Neural cell (in vitro differentiated cells): Measurements from ENCODE around the gene TMEM132A.

Source experiments
- MXI1 ChIP-seq: fragments of 450-650 bp; conservative IDR thresholded peaks from 2 replicates; pipeline ENCODE4 v1.6.1; 2014; ENCODE audit warnings: antibody characterized with exemption, mild to moderate bottlenecking; ENCODE audit not compliant: poor library complexity, severe bottlenecking
- POLR2AphosphoS5 ChIP-seq: IDR thresholded peaks from 2 replicates; pipeline ENCODE4 v1.6.1; 2012
- TAF1 ChIP-seq: IDR thresholded peaks from 2 replicates; pipeline ENCODE4 v1.6.1; 2012; ENCODE audit warnings: low read depth
- TF ChIP-seq, protein P1 (sequence below): fragments of 450-650 bp; IDR thresholded peaks from 2 replicates; pipeline ENCODE4 v1.5.1; 2014; ENCODE audit warnings: antibody characterized with exemption, mild to moderate bottlenecking, moderate library complexity; ENCODE audit not compliant: poor library complexity, severe bottlenecking
- TF ChIP-seq, protein P2 (sequence below): IDR thresholded peaks from 2 replicates; pipeline ENCODE4 v1.6.1; 2012; ENCODE audit warnings: borderline replicate concordance

DNA sequence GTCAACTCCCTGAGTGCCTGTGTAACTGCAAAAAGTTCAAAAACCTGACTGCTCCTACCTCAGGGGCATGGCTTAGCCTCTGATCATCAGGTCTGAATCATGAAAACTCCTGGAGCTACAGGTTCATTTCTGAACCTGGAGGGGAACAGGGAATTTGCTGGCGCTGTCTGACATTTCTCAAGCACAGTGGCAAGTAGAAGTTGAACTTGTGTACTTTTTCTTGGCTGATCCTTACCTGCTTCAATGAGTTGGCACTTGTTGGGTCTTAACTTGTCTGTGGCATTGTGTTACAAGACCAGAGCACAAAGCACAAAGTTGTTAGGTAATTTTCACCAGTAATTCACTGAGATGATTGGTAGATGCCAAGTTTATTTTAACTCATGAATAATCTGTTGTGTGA, 7.0 kb upstream of the TMEM132A start:
- TF ChIP-seq, protein P1, sequence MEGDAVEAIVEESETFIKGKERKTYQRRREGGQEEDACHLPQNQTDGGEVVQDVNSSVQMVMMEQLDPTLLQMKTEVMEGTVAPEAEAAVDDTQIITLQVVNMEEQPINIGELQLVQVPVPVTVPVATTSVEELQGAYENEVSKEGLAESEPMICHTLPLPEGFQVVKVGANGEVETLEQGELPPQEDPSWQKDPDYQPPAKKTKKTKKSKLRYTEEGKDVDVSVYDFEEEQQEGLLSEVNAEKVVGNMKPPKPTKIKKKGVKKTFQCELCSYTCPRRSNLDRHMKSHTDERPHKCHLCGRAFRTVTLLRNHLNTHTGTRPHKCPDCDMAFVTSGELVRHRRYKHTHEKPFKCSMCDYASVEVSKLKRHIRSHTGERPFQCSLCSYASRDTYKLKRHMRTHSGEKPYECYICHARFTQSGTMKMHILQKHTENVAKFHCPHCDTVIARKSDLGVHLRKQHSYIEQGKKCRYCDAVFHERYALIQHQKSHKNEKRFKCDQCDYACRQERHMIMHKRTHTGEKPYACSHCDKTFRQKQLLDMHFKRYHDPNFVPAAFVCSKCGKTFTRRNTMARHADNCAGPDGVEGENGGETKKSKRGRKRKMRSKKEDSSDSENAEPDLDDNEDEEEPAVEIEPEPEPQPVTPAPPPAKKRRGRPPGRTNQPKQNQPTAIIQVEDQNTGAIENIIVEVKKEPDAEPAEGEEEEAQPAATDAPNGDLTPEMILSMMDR: no peak
- TF ChIP-seq POLR2AphosphoS5 (no peak), TAF1 (no peak), MXI1 (no peak)
- TF ChIP-seq, protein P2, sequence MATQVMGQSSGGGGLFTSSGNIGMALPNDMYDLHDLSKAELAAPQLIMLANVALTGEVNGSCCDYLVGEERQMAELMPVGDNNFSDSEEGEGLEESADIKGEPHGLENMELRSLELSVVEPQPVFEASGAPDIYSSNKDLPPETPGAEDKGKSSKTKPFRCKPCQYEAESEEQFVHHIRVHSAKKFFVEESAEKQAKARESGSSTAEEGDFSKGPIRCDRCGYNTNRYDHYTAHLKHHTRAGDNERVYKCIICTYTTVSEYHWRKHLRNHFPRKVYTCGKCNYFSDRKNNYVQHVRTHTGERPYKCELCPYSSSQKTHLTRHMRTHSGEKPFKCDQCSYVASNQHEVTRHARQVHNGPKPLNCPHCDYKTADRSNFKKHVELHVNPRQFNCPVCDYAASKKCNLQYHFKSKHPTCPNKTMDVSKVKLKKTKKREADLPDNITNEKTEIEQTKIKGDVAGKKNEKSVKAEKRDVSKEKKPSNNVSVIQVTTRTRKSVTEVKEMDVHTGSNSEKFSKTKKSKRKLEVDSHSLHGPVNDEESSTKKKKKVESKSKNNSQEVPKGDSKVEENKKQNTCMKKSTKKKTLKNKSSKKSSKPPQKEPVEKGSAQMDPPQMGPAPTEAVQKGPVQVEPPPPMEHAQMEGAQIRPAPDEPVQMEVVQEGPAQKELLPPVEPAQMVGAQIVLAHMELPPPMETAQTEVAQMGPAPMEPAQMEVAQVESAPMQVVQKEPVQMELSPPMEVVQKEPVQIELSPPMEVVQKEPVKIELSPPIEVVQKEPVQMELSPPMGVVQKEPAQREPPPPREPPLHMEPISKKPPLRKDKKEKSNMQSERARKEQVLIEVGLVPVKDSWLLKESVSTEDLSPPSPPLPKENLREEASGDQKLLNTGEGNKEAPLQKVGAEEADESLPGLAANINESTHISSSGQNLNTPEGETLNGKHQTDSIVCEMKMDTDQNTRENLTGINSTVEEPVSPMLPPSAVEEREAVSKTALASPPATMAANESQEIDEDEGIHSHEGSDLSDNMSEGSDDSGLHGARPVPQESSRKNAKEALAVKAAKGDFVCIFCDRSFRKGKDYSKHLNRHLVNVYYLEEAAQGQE: no peak
